ENCODE results near the gene PTK6.
"Not testable (repeated sequence)": the region's sequence is repeated elsewhere in the genome, so short reads cannot be mapped to it uniquely, and the experiment has no call there.

PTK6 gene

DNA sequence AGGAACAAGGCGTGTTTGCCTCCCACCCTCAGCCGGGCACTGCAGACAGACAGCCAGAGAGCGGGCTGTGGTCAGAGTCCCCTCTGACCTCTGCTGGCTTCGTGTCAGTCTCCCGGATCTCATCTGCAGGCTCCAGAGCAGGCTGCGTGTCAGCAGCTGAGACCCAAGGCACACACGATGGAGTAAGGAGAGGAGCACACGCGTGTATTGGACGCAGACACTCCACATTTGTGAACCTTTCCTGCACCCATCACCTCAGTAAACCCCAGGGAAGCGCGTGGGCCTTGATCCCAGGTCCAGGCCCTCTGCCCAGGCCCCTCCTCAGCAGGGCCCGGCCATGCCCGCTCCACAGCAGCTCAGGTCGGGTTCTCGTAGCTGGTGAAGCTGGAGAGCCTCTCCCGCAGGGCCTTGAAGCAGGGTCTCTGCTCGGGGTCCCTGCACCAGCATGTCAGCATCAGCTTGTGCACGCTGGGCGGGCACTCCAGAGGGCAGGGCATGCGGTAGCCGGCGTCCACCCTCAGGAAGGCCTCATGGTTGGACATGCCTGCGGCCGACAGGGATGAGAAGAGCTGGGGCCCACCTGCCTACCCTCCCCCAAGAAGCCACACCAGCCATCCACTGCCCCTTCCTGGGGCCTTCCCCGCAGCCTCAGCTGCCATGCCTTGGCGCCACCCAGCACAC is 7.9 kb downstream of the PTK6 start:
- peak; percentile 20 for DNase-seq

GRCh38 chr20:63527184-63527583 is 10.0 kb downstream of the PTK6 start:
- no peak for DNase-seq

DNA sequence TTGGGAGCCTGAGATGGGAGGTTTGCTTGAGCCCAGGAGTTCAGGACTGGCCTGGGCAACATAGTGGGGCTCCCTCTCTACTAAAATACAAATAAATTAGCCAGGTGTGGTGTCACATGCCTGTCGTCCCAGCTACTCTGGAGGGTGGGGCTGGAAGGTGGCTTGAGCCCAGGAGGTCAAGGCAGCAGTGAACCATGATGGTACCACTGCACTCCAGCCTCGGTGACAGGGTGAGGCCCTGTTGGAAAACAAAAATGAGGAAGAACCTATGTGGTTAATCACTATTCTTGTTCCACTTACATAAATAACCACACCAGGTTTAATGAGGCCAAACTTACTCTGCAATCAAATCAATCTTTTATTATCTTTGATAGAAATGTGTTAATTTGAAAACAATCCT is 11.2 kb downstream of the PTK6 start:
- DNase-seq: no peak

- no peak for DNase-seq
These were observed 12.0 kb downstream of the PTK6 start for GRCh38 chr20:63525185-63525584.

GRCh38 chr20:63522981-63523611 is 14.1 kb downstream of the PTK6 start:
- no peak for DNase-seq

GRCh38 chr20:63522091-63522868 is 14.9 kb downstream of the PTK6 start:
- peak; percentile 9 for DNase-seq

DNA sequence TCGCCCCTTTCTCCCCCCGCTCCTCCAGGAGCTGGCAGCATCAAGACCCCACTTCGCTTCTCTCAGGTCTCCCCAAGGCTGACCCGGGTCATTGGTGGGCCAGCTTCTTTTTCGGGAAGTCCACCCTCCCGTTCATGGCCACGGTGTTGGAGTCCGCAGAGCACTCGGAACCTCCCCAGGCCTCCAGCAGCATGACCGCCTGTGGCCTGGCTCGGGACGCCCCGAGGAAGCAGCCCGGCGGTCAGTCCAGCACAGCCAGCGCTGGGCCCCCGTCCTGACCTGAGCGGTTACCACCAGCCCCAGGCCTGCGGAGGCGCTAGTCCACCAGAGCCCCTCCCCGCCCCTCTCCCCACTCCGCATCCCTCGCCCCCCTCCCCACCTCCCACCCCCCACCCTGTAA is 15.6 kb downstream of the PTK6 start:
- no peak for DNase-seq

DNA sequence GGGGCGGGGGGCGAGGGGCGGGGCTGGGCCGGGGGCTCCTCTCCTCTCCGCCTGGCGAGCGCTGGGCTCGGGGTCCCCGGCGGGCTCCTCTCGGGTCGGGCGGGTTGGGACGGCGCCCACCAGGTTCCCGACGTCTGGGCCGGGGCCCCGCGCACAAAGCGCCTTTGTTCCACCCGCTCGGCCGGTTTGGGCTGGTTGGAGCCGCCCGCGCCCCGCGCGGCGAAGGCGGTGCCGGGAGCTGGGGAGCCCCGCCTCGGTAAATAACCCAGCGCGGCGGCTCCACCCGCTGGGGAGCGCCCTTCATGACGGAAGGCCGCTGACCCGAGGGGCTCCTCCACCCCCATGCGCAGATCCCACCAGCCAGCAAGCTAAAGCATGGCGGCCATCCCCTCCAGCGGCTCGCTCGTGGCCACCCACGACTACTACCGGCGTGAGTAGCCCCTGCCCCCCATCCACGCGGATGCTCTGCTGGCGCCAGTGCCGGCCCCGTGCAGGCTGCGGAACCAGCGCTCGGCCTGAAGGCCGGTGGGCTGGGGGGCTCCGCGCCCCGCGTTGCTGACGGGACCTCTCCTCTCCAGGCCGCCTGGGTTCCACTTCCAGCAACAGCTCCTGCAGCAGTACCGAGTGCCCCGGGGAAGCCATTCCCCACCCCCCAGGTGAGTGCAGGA is 16.1 kb downstream of the PTK6 start:
- peak; percentile 87 for DNase-seq

DNA sequence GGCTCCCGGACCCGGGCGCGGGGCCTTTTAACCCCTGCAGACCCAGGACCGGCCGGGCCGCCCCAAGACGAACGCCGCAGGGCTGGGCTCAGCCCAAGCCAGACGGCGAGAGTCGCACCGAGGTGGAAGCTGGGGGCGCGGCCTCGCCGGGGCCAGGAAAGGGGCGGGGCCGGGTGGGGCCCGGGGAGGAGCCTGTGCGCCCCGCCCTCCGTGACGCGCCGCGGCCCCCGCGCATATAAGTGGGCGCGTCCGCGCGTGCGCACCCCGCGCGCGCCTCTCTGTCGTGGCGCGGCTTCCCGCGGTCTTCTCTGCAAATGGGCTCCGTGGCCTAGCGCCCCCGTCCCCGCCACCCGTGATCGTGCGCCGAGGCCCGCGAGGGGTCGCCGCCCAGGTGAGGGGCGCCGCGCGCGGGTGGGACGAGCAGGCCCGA is 16.7 kb downstream of the PTK6 start, which contains the start of gene PPDPF:
Gene PPDPF (plus strand): TSS at position 262 of the 430 bp plus-strand sequence. CDS start 544 bp downstream, outside the sequence.
- DNase-seq: peak; percentile 88

DNA sequence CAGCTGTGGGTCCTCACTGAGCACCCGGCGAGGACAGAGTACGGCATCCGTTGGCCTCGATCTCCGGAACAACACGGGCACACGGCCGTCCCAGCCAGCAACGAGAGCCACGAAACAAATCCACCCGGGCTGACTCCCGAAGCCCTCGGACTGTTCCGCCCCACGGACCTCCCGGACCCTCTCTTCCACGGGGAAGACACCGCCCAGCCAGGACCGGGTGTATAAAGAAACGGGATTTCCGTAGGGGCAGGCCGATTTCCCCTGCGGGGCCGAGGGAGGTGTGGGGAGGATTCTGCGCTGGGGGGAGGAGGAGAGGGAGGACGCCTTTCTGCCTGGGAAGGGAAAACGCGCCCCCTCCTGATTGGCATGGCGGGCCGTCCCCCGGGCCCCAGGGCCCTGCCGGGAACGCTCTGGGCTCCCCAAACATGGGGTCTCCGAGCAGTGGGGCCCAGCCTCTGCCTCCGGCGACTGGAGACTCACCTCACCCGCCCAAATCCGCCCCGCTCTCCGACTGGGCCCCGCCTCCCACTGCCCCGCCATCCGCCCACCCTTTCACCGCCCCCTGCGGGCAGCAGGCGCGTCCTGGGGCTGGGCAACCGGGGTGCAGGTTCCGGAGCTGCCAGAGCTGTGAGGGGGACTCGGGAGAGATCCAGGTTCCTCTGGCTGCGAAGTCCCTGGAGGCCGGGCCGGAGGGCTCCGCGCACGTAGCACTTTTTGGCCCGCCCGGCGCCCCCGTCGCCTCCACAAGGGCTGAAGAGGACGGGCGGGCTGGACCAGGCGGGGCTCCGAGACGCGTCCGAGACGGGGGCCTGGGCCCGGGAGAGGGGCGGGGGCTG is 17.3 kb downstream of the PTK6 start:
- peak; percentile 87 for DNase-seq

GRCh38 chr20:63518946-63519667 is 18.1 kb downstream of the PTK6 start:
- no peak for DNase-seq

- peak; percentile 41 for DNase-seq
These were observed 18.8 kb downstream of the PTK6 start for GRCh38 chr20:63518351-63518861.

DNA sequence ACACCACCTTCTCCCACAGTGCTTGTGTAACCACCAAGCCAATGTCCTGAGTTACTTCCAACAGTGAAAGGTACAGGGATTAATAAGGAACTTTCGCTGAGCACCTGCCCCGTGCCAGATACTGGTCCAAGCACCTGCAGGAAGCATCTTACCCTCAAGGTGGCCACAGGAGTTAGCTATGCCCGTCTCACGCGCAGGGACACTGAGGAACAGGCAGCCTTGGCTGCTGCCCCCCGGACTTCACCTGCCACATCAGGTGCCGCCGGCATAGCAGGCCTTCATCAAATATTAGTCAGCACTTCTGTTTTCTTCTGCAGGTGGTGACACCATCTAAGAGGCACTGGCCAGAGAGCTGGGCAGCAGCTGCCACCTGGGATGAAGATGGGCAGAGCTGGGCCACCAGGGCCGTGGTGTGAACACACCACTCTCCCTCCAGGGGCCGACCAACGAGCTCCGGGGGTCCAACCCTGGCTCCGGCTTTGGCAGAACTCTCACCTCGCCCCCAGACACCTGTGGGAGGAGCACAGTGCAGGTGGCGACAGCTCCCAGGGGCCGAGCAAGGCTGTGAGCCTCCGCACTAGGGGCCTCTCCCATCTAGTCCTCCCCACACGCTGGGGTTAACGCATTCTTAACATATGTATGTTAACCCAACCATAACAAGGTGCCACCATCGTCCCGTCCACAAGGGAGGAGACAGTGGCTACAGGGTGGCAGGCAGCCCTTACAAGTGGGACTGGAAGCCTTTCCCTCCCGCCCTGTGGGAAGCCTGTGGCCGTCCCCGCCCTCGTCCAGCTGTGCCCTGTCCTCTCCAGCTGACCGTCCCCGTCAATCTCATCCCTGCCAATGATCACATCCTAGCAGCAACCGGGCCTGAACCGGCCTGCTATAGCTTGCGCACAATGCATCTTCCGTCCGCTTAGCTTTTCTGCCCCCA is 19.5 kb downstream of the PTK6 start:
- DNase-seq: peak; percentile 9

DNA sequence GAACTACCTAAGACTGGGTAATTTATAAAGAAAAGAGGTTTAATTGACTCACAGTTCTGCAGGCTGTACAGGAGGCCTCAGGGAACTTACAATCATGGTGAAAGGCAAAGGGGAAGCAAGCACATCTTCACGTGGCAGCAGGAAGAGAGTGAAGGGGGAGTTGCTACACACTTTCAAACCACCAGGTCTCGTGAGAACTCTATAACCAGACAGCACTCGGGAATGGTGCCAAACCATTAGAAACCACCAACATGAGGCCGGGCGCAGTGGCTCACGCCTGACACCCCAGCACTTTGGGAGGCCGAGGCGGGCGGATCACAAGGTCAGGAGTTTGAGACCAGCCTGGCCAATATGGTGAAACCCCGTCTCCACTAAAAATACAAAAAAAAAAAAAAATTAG is 22.7 kb downstream of the PTK6 start:
- DNase-seq: not testable (repeated sequence)

GRCh38 chr20:63513207-63513606 is 24.0 kb downstream of the PTK6 start:
- DNase-seq: no peak

- no peak for DNase-seq
These were observed 28.1 kb downstream of the PTK6 start for GRCh38 chr20:63509088-63509564.

DNA sequence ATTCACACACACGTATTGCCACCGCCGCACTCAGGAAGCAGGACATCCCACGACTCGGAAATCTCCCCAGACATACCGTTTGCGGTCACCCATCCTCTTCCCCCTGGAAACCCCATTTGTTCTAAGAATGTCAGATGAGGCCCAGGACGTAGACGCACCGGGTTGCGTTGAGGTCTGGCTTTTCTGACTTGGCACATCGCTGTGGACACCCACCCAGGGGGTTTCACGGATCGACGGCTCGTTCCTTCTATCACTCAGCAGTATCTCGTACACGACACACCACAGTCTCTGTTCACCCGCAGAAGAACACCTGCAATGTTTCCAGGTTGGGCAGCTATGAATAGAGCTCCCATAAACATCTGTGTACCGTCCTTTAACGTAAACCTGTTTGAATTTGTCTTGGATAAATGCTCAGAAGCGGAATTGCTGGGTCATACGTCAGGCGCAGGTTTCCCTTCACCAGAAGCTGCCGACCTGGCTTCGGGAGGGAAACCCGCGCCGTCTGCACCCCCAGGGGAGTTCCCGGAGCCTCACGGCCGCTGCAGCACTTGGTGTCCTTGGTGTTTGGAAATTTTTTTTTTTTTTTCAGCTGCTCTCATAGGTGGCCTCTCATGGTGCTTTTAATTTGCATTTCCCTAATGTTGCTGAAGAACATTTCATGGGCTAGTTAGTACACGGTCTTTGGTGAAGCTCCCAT is 29.0 kb downstream of the PTK6 start:
- DNase-seq: no peak

- DNase-seq: no peak
These were observed 30.0 kb downstream of the PTK6 start for GRCh38 chr20:63507083-63507743.

GRCh38 chr20:63505723-63506122 is 31.5 kb downstream of the PTK6 start:
- DNase-seq: no peak
